Gastrocnemius medialis (tissue), 4 donors: ENCODE results near the gene TMC8.
"Not testable (repeated sequence)": the region's sequence is repeated elsewhere in the genome, so short reads cannot be mapped to it uniquely, and the experiment has no call there.

Experiments used
- CTCF ChIP-seq, 5 experiments: fragments of 450-650 bp in 3 of 5; fragments of 200-600 bp in 2 of 5; sonication (generic) in 2 of 5; IDR thresholded peaks in 4 of 5; conservative IDR thresholded peaks in 1 of 5; 1 replicate in 4 of 5; 2 replicates in 1 of 5; pipeline ENCODE4 v1.5.1; 2016 to 2019; ENCODE audit warnings: antibody characterized with exemption in 5 of 5, mild to moderate bottlenecking in 3 of 5, moderate library complexity in 3 of 5
- POLR2A ChIP-seq, 2 donors: fragments of 450-650 bp; IDR thresholded peaks; one replicate each; pipeline ENCODE4 v1.6.1; 2017; ENCODE audit warnings: antibody characterized with exemption in 2 of 2, mild to moderate bottlenecking in 2 of 2, moderate library complexity in 2 of 2

- not testable (repeated sequence) for TF ChIP-seq POLR2A (IDR thresholded peaks at IDR 0.05); CTCF (IDR thresholded peaks at IDR 0.05 in 4 of 5, conservative IDR thresholded peaks at IDR 0.05 in 1 of 5)
These were observed 9.2 kb downstream of the TMC8 start for GRCh38 chr17:78139861-78140168.
